Trophoblast cell (in vitro differentiated cells and primary cell): ENCODE measurements around the gene ULBP2.
A peak's percentile ranks its signal among the peaks of the same experiment; 100 is the strongest.

Source experiments
- DNase-seq, 2 donors: peaks; one replicate each; pipeline ENCODE4 v3.0.0-alpha.2; 2016
- H2AFZ ChIP-seq: 2 replicates; pipeline ENCODE4 v1.6.1; 2013; ENCODE audit warnings: low read length, moderate library complexity, mild to moderate bottlenecking; ENCODE audit not compliant: insufficient read depth, poor library complexity
- H2AK5ac ChIP-seq: 2 replicates; pipeline ENCODE4 v1.6.1; 2013; ENCODE audit warnings: mild to moderate bottlenecking, low read length
- H2BK120ac ChIP-seq: 2 replicates; pipeline ENCODE4 v1.6.1; 2013; ENCODE audit warnings: low read length, mild to moderate bottlenecking, moderate library complexity; ENCODE audit not compliant: insufficient read depth, poor library complexity
- H2BK12ac ChIP-seq: 2 replicates; pipeline ENCODE4 v1.6.1; 2013; ENCODE audit warnings: mild to moderate bottlenecking, low read length, moderate library complexity
- H2BK5ac ChIP-seq: 2 replicates; pipeline ENCODE4 v1.6.1; 2013; ENCODE audit warnings: low read length, low read depth, moderate library complexity, mild to moderate bottlenecking; ENCODE audit not compliant: poor library complexity
- H3K14ac ChIP-seq: 2 replicates; pipeline ENCODE4 v1.6.1; 2013; ENCODE audit warnings: mild to moderate bottlenecking, low read length
- H3K18ac ChIP-seq: 2 replicates; pipeline ENCODE4 v1.6.1; 2013; ENCODE audit warnings: mild to moderate bottlenecking, low read length
- H3K23ac ChIP-seq: 2 replicates; pipeline ENCODE4 v1.6.1; 2013; ENCODE audit warnings: low read length
- H3K27ac ChIP-seq: 2 replicates; pipeline ENCODE4 v1.5.1; 2013; ENCODE audit warnings: low read depth, mild to moderate bottlenecking, inconsistent platforms, low read length, moderate library complexity
- H3K27me3 ChIP-seq: 2 replicates; pipeline ENCODE4 v1.6.1; 2013; ENCODE audit warnings: inconsistent platforms, mild to moderate bottlenecking, low read length, moderate library complexity; ENCODE audit not compliant: insufficient read depth
- H3K36me3 ChIP-seq, 2 experiments: 1 replicate in 1 of 2; 2 replicates in 1 of 2; pipeline ENCODE4 v1.6.1; 2013; ENCODE audit warnings: low read length in 2 of 2, mild to moderate bottlenecking in 2 of 2, moderate library complexity in 1 of 2; ENCODE audit not compliant: insufficient read depth in 2 of 2, control insufficient read depth in 1 of 2
- H3K4ac ChIP-seq: 2 replicates; pipeline ENCODE4 v1.6.1; 2013; ENCODE audit warnings: low read depth, mild to moderate bottlenecking, low read length, moderate library complexity
- H3K4me1 ChIP-seq, 2 experiments: 1 replicate in 1 of 2; 2 replicates in 1 of 2; pipeline ENCODE4 v1.6.1; 2013; ENCODE audit warnings: low read length in 2 of 2, mild to moderate bottlenecking in 2 of 2, moderate library complexity in 1 of 2; ENCODE audit not compliant: insufficient read depth in 2 of 2, control insufficient read depth in 1 of 2
- H3K4me2 ChIP-seq: 2 replicates; pipeline ENCODE4 v1.6.1; 2013; ENCODE audit warnings: inconsistent platforms, mild to moderate bottlenecking, low read length, moderate library complexity
- H3K4me3 ChIP-seq: 2 replicates; pipeline ENCODE4 v1.5.1; 2013; ENCODE audit warnings: mild to moderate bottlenecking, low read depth, low read length, inconsistent platforms
- H3K79me1 ChIP-seq: one replicate; pipeline ENCODE4 v1.6.1; 2013; ENCODE audit warnings: low read length
- H3K79me2 ChIP-seq: 2 replicates; pipeline ENCODE4 v1.6.1; 2013; ENCODE audit warnings: low read length, mild to moderate bottlenecking; ENCODE audit not compliant: control insufficient read depth, insufficient read depth, poor library complexity
- H3K9ac ChIP-seq: 2 replicates; pipeline ENCODE4 v1.6.1; 2013; ENCODE audit warnings: mild to moderate bottlenecking, low read length
- H3K9me3 ChIP-seq: 2 replicates; pipeline ENCODE4 v1.6.1; 2013; ENCODE audit warnings: low read depth, mild to moderate bottlenecking, control low read depth, inconsistent platforms, low read length; ENCODE audit not compliant: insufficient read depth
- H4K12ac ChIP-seq: 2 replicates; pipeline ENCODE4 v1.6.1; 2013; ENCODE audit warnings: low read depth, mild to moderate bottlenecking, low read length, moderate library complexity
- H4K8ac ChIP-seq: 2 replicates; pipeline ENCODE4 v1.6.1; 2013; ENCODE audit warnings: low read depth, mild to moderate bottlenecking, low read length, moderate library complexity
- H4K91ac ChIP-seq: one replicate; pipeline ENCODE4 v1.6.1; 2013; ENCODE audit warnings: low read depth, mild to moderate bottlenecking, low read length, moderate library complexity
- WGBS: extraction: QIAGEN DNeasy Blood & Tissue Kit; methylation state at CpG from one replicate; pipeline ENCODE4 v1.1.7; 2013; ENCODE audit warnings: missing lambda C conversion rate; ENCODE audit not compliant: insufficient read length, insufficient coverage; ENCODE audit errors: extremely low coverage; 5-methylcytosine and 5-hydroxymethylcytosine counted together

The ULBP2 gene

GRCh38 chr6:149924206-149924932 is 17.4 kb upstream of the ULBP2 start:
- Histone ChIP-seq H2BK12ac (no peak overlapping the region), H3K36me3 (no peaks in the 10 kb centered on the region), H3K27ac (no peak overlapping the region), H3K14ac (no peak overlapping the region), H4K12ac (no peak overlapping the region), H3K4me3 (no peak overlapping the region), H2AFZ (no peak overlapping the region), H3K79me2 (peaks cover 4% of the 10 kb centered on the region), H3K4me2 (no peak overlapping the region), H3K9ac (no peak overlapping the region), H3K9me3 (peaks cover 22% of the 10 kb centered on the region), H2AK5ac (no peak overlapping the region), H3K23ac (no peak overlapping the region), H2BK5ac (no peak overlapping the region), H3K79me1 (no peaks in the 10 kb centered on the region), H3K4me1 (peaks cover 0 to 12% of the 10 kb centered on the region in 2 experiments), H3K4ac (no peak overlapping the region), H2BK120ac (no peak overlapping the region), H3K18ac (no peak overlapping the region), H4K8ac (no peak overlapping the region), H4K91ac (no peak overlapping the region), H3K27me3 (peaks cover 43% of the 10 kb centered on the region)
- no CpG with 5 or more reads among the region's 9 CpGs for WGBS
- DNase-seq = no peak

DNA sequence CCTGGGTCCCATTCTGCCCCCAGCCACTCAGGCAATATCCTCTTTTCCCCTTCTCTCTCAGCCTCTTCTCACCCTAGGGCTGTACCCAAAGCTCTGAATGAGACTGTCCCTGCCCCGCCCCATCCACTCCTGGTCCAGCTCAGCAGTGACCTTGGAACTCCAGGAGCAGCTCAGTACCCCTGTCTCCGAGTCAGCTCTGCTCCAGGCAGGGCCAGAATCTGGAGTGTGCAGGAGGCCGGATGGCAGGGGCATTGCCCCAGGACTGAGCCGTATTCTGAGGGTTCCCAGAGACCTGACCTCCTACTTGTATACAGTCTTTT is 16.9 kb upstream of the ULBP2 start:
- no peak overlapping the region for H3K4ac ChIP-seq
- no peak overlapping the region for H2AK5ac ChIP-seq
- no peaks in the 10 kb centered on the region for H3K36me3 ChIP-seq
- WGBS = no CpG with 5 or more reads among the region's 4 CpGs
- no peak overlapping the region for H2BK12ac ChIP-seq
- no peak overlapping the region for H3K4me2 ChIP-seq
- no peak overlapping the region for H4K12ac ChIP-seq
- no peak for DNase-seq
- H3K9me3 ChIP-seq = peaks cover 20% of the 10 kb centered on the region
- H2BK5ac ChIP-seq = no peak overlapping the region
- no peak overlapping the region for H2AFZ ChIP-seq
- no peak overlapping the region for H3K4me3 ChIP-seq
- peaks cover 0 to 12% of the 10 kb centered on the region in 2 experiments for H3K4me1 ChIP-seq
- no peak overlapping the region for H4K8ac ChIP-seq
- H3K14ac ChIP-seq = no peak overlapping the region
- H2BK120ac ChIP-seq = no peak overlapping the region
- H3K79me1 ChIP-seq = no peaks in the 10 kb centered on the region
- peaks cover 43% of the 10 kb centered on the region for H3K27me3 ChIP-seq
- no peak overlapping the region for H4K91ac ChIP-seq
- H3K18ac ChIP-seq = no peak overlapping the region
- H3K9ac ChIP-seq = no peak overlapping the region
- H3K27ac ChIP-seq = no peak overlapping the region
- peaks cover 4% of the 10 kb centered on the region for H3K79me2 ChIP-seq
- no peak overlapping the region for H3K23ac ChIP-seq

GRCh38 chr6:149925253-149925973 is 16.4 kb upstream of the ULBP2 start:
- Histone ChIP-seq H4K91ac (no peak overlapping the region), H3K36me3 (no peaks in the 10 kb centered on the region), H2AFZ (peak overlapping the region; percentile 87), H3K4ac (no peak overlapping the region), H2BK5ac (no peak overlapping the region), H3K79me2 (peaks cover 4% of the 10 kb centered on the region), H3K23ac (no peak overlapping the region), H3K14ac (peak overlapping the region; percentile 11), H3K27ac (no peak overlapping the region), H3K79me1 (no peaks in the 10 kb centered on the region), H3K4me3 (peak overlapping the region; percentile 58), H4K12ac (peak overlapping the region; percentile 27), H3K4me1 (peaks cover 0 to 12% of the 10 kb centered on the region in 2 experiments), H2BK12ac (no peak overlapping the region), H3K27me3 (peaks cover 43% of the 10 kb centered on the region), H2BK120ac (no peak overlapping the region), H4K8ac (peak overlapping the region; percentile 77), H3K9me3 (peaks cover 19% of the 10 kb centered on the region), H3K18ac (no peak overlapping the region), H3K9ac (no peak overlapping the region), H2AK5ac (no peak overlapping the region), H3K4me2 (peak overlapping the region; percentile 85)
- WGBS = no CpG with 5 or more reads among the region's 34 CpGs
- peak in 1 of 2 donors; percentile 24 for DNase-seq

GRCh38 chr6:149925974-149926777 is 15.6 kb upstream of the ULBP2 start:
- Histone ChIP-seq H3K9me3 (peaks cover 19% of the 10 kb centered on the region), H3K9ac (peak overlapping the region; percentile 36), H3K4me2 (peak overlapping the region; percentile 85), H3K79me2 (peaks cover 4% of the 10 kb centered on the region), H3K4me1 (peaks cover 0 to 12% of the 10 kb centered on the region in 2 experiments), H4K8ac (peak overlapping the region; percentile 77), H3K23ac (no peak overlapping the region), H2AFZ (peak overlapping the region; percentile 87), H3K14ac (peak overlapping the region; percentile 11), H3K27ac (no peak overlapping the region), H3K36me3 (no peaks in the 10 kb centered on the region), H3K27me3 (peaks cover 38% of the 10 kb centered on the region), H3K4me3 (peak overlapping the region; percentile 58), H4K91ac (no peak overlapping the region), H4K12ac (peak overlapping the region; percentile 27), H3K4ac (no peak overlapping the region), H3K18ac (no peak overlapping the region), H3K79me1 (no peaks in the 10 kb centered on the region), H2BK12ac (no peak overlapping the region), H2BK120ac (no peak overlapping the region), H2BK5ac (no peak overlapping the region), H2AK5ac (no peak overlapping the region)
- no CpG with 5 or more reads among the region's 31 CpGs for WGBS
- peak; percentile 77 to 85 for DNase-seq
